ENCODE results near the gene DNAJC17.

Gene DNAJC17

GRCh38 chr15:40807028-40807887, at the start of gene DNAJC17, which contains the start of gene ZFYVE19:
Gene DNAJC17, minus strand, starts transcription at chr15:40807473. Its CDS starts 27 bp downstream, at chr15:40807446.
Gene ZFYVE19, plus strand, starts transcription at chr15:40807089. Its CDS starts 501 bp downstream, at chr15:40807590.
- DNase-seq, result peak; percentile 96

DNA sequence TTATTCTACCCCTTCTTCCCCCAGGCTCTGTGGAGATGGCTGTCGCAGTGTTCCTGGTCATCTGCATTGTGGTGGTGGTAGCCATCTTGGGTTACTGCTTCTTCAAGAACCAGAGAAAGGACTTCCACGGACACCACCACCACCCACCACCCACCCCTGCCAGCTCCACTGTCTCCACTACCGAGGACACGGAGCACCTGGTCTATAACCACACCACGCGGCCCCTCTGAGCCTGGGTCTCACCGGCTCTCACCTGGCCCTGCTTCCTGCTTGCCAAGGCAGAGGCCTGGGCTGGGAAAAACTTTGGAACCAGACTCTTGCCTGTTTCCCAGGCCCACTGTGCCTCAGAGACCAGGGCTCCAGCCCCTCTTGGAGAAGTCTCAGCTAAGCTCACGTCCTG, 49.5 kb upstream of the DNAJC17 start:
- DNase-seq, result no peak

- no peak for DNase-seq
These were observed 48.5 kb upstream of the DNAJC17 start for GRCh38 chr15:40855706-40856234.

- no peak for DNase-seq
These were observed 46.9 kb upstream of the DNAJC17 start for GRCh38 chr15:40854161-40854560.

DNA sequence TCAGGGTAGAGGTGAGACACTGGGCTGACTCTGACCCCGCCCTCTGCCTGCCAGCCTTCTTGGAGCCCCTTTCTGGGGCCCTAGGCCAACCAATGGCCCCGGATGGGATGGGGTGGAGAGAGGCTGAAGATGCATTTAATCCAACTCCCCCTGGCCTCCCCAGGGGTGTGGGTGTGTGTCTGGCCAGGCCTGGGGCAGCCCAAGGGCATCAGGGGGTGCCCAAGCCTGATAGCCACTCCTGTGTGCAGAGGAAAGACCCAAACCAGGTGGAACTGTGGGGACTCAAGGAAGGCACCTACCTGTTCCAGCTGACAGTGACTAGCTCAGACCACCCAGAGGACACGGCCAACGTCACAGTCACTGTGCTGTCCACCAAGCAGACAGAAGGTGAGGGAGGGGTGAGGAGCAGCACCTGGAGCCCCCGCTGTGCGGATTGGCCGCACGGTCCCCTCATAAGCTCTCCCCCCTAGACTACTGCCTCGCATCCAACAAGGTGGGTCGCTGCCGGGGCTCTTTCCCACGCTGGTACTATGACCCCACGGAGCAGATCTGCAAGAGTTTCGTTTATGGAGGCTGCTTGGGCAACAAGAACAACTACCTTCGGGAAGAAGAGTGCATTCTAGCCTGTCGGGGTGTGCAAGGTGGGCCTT, 46.1 kb upstream of the DNAJC17 start:
- no peak for DNase-seq

DNA sequence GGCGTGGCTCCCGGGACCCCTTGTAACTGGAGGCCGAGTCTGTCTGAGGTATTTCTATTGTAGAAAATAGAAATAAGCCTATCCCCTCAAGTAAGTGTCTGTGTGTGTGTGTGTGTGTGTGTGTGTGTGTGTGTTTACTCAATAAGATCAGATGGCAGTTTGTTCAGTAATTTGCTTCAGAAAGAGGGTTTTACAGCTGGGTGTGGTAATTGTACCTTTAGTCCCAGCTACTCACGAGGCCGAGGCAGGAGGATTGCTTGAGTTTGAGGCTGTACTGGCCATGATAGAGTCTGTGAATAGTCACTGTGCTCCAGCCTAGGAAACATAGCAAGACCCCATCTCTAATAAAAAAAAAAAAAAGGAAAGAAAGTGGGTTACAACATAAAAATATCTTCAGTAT, 45.3 kb upstream of the DNAJC17 start:
- no peak for DNase-seq

GRCh38 chr15:40850576-40851112, 43.4 kb upstream of the DNAJC17 start:
- no peak for DNase-seq

GRCh38 chr15:40847223-40847961, 40.1 kb upstream of the DNAJC17 start:
- no peak for DNase-seq

- DNase-seq, result no peak
These were observed 39.6 kb upstream of the DNAJC17 start for GRCh38 chr15:40846841-40847222.

DNA sequence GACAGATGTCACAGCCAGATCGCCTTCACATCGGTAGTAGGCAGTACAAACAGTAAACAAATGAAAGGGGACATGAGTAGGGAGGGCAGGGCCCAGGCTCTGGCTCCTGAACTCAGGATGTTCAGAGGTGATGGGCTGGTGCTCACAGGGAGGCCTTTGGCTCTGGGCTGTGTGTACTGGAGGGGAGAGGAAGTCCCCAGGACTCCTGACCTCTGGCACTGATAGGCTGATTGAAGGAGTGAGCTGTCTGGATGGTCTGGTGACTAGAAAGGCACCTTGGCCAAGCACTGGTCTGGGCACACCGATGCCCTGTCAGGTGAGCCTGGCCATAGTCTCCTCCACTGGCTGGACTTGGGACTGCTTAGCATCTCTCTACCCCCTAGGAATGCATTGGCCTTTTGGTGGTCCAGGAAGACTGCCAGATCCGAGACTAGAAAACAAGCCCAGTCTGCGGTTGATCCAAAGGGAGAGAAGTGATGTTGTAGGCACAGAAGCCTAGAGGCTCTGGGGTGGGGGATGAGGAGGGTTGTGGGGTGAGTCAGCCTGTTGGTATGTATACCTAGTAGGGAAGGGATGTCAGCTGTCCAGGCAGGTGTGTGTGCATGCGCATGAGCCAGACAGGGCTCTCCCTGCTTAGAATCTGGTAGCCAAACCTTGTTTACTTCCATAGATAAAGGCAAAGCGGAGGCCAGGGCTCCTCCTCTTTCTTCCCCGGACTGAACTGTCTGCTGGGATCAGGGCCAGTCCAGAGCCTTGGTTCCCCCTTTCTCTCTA, 38.4 kb upstream of the DNAJC17 start:
- no peak for DNase-seq

DNA sequence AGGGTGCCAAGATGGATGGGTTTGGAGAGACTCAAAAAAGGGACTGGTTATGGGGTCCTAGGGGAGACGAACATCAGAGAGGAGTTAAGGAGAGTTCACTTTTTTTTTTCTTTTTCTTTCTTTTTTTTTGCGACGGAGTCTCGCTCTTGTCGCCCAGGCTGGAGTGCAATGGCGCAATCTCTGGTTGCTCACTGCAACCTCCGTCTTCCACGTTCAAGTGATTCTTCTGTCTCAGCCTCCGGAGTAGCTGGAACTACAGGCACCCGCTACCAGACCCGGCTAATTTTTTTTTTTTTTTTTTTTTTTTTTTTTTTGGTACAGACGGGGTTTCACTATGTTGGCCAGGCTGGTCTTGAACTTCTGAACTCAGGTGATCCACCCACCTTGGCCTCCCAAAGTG, 37.8 kb upstream of the DNAJC17 start:
- no peak for DNase-seq

GRCh38 chr15:40844696-40845030, 37.4 kb upstream of the DNAJC17 start:
- no peak for DNase-seq

DNA sequence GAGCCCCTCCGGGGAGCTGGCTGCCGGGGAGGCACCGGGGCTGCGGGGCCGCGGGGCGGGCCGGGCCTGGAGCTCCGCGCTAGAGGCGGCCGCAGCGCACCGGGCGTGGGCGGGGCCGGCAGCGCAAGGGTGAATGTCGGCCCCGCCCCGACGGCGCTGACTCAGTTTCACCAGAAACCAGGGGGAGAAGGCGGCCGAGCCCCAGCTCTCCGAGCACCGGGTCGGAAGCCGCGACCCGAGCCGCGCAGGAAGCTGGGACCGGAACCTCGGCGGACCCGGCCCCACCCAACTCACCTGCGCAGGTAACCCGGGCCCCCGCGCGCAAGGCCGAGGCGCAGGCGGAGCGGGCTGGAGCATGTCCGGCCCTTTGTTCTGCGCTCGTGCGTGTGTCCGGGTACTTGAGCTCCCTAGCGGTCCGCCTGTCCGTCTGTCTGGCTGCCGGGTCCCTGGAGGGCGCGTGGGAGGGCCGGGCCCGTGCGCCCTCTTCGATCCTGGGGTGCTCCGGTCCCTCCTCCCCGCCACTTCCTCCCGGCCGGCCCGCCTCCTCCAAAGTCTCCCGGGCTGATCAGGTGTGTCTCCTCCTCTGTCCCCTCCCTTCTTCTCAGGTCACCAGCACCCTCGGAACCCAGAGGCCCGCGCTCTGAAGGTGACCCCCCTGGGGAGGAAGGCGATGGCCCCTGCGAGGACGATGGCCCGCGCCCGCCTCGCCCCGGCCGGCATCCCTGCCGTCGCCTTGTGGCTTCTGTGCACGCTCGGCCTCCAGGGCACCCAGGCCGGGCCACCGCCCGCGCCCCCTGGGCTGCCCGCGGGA, 36.8 kb upstream of the DNAJC17 start, which contains the start of gene SPINT1:
Gene SPINT1 (plus strand): TSS at position 164 of the 811 bp plus-strand sequence. CDS start 507 bp downstream, at position 671.
- DNase-seq, result peak; percentile 62

DNA sequence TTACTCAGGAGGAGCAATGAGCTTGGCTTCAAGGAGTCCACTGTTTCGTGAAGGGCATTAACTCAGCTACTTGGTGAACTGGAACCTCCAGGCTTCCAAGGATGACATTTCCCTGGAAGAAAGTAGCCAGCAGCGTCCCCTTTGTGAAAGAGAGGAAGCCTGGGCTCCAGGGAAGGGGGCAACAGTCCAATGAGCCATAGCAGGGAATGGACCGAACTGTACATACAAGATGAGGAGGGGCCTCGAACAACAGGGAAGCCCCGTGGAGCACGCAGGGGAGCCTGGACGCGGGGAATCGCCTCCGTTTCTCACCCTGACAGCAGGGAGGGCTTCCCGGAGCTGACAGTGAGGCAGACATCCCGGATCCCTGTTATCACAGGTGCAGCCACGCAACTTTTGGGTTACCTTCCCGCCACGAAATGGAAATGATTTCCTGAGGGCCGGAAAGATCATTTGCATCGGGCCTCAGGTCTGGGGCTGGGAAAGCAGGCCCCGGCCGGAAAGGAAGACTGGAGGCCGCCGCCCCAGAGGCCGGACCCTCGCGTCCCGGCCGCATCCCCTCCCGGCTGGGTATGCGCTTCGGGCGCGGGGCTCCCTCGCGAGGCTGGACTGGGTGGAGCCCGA, 36.1 kb upstream of the DNAJC17 start:
- DNase-seq, result peak; percentile 36

GRCh38 chr15:40841741-40842140, 34.5 kb upstream of the DNAJC17 start:
- DNase-seq, result no peak

GRCh38 chr15:40838756-40839155, 31.5 kb upstream of the DNAJC17 start:
- DNase-seq, result no peak

DNA sequence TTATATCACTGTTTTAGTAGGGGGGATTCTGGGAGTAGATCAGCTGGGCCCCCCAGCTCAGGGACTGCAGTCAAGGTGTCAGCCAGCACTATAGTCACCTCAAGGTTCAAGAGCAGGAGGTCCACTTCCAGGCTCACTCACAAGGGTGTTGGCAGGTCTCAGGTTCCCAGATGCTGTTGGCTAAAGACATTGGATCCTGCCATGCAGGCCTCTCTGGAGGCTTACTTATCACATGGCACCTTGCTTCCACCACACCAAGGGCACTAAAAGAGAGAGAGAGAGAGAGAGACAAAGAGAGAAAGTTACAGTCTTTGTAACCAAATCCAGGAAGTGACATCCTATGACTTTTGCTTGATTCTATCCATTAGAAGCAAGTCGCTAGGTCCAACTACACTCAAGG, 28.7 kb upstream of the DNAJC17 start:
- no peak for DNase-seq

GRCh38 chr15:40832903-40833302, 25.6 kb upstream of the DNAJC17 start:
- DNase-seq, result no peak

GRCh38 chr15:40831861-40832260, 24.6 kb upstream of the DNAJC17 start:
- no peak for DNase-seq

GRCh38 chr15:40830884-40831283, 23.6 kb upstream of the DNAJC17 start:
- no peak for DNase-seq

DNA sequence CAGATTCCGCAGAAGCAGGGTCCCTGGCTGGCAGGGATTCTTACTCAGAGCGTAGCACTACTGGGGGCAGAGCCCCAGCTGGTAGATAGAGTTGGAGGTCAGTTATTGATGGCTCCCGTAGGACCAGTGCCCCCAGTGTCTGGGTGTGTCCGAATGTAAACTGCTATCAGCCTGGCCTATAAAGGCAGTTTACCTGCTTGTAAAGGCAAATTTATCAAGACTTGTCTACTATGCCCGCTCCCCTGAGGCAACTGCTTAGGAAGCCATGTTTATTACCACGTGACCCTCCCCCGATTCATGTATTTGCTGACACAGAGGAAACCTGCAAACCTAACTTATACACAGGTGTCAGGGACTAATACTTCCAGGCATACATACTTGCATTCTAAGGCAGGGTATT, 21.8 kb upstream of the DNAJC17 start:
- no peak for DNase-seq

Data from retina (tissue), 1 donor.